Measurements from ENCODE around the gene MLLT1.

- TF ChIP-seq CTCF (IDR thresholded peaks at IDR 0.05) (no peak), POLR2A (IDR thresholded peaks at IDR 0.05) (no peak)
These were observed 47.1 kb downstream of the MLLT1 start for GRCh38 chr19:6232601-6233055.

All from suprapubic skin (tissue), 3 donors.